DMS53 treated with DMSO at 0.1 percent for 48 hours (cell line): ENCODE results near the gene WDPCP.
"Not testable (repeated sequence)": the region's sequence is repeated elsewhere in the genome, so short reads cannot be mapped to it uniquely, and the experiment has no call there.

Source experiments
- DNase-seq: peaks from one replicate; lab custom pipeline; 2025; ENCODE audit not compliant: unreplicated experiment; lab: John Stamatoyannopoulos, UW

Gene WDPCP

DNA sequence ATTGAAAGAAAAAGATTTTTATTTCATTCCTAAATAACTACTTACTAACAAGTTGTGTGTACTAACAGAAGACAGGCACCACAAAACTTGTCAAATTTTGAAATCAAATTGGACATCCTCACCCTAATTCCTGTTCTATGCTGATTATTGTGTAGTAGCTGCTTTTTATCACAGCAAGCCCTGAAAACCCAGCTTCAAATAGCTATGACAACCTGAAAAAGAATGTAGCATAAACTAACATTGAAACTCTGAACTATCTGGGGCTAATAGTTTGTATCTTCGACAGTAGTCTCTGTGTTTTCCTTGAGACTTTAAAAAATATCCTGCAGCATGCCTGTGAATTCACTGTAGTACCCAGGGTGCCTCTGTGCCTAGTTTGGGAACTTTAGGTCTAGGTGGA is 122.6 kb downstream of the WDPCP start:
- DNase-seq, result no peak

DNA sequence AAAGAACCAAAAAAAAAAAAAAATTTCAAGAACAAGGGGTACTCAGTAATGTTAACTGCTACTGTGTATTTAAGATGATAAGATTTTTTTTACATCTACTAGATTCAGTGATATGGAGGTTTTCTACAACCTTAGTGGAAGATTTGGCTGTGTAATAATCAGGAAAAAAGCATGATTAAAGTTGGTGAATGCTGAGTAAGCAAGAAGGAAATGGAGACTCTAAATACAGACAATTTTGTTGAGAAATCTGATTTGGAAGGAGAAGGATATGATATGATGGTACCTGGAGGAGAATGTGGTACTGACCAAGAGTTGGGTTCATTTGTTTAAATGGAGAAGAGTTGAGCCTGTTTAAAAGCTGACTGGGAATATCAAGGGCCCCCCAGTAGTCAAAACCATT is 125.1 kb downstream of the WDPCP start:
- no peak for DNase-seq

GRCh38 chr2:63446658-63447057 is 141.6 kb downstream of the WDPCP start:
- DNase-seq, result no peak

DNA sequence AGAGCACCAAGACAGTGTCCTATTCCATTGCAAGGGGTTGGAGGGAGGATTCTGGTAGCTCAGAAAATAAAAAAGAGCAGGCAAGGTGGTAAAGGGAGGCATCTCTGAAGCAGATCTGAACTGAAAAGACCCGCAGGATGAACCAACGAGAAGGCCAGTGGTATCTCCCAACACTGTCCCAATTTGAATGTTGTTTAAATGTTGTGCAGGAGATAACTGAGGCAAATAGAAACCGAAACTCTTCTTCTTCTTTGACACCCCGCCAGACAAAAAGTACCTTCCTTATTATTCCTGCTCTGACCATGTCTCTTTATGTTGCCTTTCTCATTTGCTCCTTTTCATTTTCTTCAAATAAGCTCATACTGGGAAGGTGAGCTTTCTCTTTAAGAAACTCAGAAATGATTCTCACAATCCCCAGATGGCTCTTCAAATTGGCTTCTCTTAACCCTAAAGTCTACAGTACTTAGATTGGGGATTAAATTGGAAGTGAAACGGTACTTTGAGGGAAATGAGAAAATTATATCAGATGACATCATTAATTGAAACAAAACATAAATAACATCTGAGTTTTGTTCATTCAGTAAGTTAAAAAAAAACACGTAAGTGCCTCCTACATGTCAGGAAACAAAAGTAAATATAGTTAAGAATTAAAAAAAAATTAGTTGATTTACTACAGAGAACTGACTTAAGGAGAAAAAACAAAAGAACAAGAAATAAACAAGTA is 143.6 kb downstream of the WDPCP start:
- DNase-seq, result no peak

DNA sequence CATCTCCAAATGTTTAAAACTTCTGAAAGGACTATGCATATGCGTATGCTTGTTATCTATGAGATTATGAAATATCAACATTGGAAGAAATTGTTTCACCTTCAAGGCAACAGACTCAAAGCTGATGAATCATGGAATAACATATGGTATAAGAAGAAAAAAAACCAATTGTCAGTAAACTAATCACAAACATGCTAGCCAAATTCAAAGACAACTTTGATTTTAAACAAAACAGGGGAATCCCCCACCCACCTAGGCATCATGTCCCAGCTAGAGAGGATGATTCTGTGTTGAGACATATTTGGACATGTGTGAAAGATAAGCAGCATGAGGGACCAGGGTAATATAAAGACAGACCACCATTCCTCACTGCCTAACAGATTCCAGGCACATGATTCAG is 147.7 kb downstream of the WDPCP start:
- no peak for DNase-seq

DNA sequence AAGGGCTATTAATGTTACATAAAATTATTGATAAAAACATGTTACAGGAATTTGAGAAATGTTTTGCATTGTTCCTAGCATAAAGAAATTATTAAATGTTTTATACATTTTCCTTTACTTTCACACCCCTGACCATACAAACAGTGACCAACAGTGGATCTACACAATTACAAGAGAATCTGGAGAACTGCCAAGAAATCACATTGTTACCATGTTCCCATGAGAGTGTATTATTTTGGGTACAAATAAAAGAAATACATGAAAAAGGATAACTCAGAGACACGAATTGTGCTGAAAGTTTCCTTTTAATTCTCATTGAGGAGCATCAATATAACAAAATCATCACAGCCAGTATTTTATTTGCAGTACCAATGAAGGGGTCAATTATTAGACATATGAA is 150.1 kb downstream of the WDPCP start:
- DNase-seq, result no peak

- DNase-seq, result no peak
These were observed 151.8 kb downstream of the WDPCP start for GRCh38 chr2:63436488-63436887.

DNA sequence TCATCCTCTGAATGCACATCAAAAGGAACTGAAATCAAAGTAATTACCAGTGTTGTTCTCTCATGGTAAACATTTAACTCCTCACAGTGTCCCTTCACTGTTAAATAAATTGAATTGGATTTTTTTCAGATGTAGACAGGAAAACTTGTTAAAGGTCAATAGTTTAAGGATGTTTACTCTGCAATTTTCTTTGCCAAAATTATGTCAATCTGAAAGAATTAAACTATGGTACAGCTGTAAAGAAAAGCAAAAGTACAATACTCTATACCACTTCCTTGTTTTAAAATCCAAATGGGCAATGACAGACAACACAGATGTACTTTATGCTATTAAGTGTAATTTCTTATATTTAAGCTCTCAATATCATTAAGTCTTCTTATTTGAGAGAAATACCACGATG is 153.2 kb downstream of the WDPCP start:
- DNase-seq, result no peak

DNA sequence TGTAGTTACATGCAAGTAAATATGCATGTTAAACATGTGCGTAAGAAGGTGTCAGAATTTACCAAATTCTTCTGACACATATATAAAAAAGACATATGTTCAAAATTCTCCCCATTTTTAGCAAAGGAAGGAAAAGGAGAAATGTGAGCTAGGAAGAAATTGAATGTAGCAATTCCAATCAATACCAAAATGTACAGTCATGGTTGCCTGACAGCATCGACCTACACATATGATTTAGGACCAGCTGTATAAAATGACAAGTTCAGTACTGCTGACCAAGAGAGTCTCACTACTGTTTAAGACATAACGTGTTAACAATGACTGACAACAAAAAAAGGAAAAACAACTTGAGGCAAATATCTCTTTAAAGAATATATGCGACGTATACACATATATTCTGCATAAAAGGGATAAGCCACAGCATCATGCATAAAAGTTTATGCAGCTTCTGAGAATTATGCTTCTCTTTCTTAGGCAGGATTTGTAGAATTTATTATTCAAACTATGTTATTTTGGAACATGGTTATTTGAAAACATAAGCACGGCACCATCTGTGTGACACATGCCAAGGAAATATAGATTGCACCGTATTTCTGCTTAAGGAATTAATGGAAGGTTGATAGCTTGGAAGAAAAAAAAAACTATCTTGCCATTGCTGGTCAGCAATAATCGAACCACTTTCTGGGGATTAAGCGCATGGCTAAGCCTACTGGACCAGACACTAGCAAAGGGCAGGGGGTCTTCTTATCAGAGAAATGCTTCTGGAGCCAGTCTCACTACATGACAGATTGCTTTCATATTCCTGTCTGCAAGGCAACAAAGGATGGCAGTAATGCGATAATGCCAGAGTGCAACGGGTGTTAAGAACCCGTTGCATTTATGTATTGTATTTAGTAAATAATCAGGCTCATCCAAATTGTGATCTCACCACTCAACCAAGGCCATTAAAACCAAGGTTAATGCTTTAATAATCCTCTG is 154.0 kb downstream of the WDPCP start:
- no peak for DNase-seq

DNA sequence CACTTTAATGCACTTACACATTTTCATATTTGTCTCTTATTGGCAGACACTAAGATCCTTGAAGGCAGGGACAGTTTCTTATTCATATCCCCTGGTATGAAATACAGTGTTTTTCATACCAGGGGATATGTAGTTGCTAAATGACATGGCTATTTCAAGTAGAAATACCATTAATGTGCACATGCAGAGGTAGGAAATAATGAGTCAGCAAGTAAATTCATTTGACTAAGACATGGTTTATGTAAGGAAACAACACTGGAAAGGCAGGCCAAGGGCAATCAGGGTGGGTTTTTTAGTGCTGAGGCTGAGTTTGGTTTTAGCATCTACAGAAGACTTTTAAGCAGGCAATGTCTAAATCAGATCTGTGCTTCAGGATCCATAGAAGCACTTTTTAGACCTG is 155.9 kb downstream of the WDPCP start:
- DNase-seq, result no peak

DNA sequence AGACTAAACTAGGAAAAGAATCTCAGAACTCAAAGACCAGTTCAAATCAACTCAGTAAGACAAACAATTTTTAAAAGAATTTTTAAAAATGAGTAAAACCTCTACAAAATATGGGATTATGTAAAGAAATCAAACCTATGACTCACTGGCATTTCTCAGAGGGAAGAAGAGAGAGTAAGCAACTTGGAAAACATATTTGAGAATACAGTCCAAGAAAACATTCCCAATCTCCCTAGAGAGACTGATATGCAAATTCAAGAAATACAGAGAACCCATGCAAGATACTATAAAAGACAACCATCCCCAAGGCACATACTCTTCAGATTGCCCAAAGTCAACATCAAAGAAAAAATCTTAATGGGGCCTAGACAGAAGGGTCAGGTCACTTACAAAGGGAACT is 162.7 kb downstream of the WDPCP start:
- DNase-seq, result no peak

- no peak for DNase-seq
These were observed 163.2 kb downstream of the WDPCP start for GRCh38 chr2:63425079-63425416.

- DNase-seq, result peak; percentile 16
These were observed 163.8 kb downstream of the WDPCP start for GRCh38 chr2:63424329-63425078.

DNA sequence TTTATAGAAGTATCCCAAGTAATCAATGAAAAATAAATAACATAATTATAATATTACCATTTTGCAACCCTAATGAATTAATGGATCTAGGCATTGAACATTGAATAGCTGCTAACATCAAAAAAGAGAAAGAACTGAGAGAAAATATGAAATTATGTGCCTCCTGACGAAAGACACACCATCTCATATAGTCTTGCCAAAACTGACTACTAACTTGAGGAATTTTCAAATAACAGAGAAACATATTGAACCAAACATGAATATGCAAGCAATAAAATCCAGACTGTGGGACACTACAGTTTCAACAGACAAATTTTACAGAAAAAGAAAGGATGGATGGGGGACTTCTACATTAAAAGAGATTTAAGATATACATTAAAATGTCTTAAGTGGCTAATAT is 165.7 kb downstream of the WDPCP start:
- DNase-seq, result no peak

- no peak for DNase-seq
These were observed 179.7 kb downstream of the WDPCP start for GRCh38 chr2:63408530-63408929.

GRCh38 chr2:63406641-63407040 is 181.6 kb downstream of the WDPCP start:
- no peak for DNase-seq

DNA sequence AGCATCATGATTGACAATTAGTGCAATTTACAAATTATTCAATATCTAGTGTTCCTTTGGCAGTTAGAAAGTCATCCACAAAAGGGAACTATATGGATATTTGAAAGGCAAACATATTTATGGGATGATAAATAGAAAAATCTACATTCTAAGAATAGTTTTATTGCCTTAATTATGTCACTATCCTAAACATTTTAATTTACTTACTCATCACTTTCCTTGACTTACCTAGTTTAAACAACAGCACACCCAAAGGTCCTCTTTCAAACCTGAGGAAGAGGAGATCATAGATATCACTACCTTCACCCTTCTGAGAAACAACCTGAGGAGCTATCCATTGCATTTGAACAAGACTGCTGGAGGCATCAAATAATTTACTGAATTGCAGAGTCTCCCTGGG is 184.5 kb downstream of the WDPCP start:
- DNase-seq, result no peak

DNA sequence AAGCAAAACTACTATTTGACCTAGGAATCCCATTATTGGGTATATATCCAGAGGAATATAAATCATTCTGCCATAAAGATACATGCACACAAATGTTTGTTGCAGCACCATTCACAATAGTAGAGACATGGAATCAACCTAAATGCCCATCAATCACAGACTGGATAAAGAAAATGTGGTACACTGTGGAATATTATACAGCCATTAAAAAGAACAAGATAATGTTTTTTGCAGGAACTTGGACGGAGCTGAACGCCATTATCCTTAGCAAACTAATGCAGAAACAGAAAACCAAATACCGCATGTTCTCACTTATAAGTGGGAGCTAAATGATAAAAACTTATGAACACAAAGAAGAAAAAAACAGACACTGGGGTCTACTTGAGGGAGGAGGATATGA is 185.4 kb downstream of the WDPCP start:
- DNase-seq, result not testable (repeated sequence)

DNA sequence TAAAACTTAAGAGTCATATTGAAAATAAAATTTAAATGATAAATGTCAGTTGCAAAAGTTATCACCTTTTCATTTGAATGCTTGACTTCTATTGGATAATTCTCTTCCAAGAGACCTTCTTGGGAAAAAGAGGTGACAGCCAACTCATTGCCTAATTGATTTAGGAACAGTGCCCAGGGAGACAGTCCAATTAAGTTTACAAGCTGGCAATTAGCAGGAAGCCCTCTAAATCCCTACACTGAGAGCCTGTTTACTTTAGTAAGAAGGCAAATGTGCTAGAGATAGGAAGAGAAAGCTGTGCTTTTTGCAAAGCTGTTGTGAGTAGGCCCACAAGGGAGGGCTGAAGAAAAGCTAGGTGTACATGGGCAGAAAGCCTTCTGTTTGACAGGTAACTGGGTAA is 189.1 kb downstream of the WDPCP start:
- DNase-seq, result no peak

DNA sequence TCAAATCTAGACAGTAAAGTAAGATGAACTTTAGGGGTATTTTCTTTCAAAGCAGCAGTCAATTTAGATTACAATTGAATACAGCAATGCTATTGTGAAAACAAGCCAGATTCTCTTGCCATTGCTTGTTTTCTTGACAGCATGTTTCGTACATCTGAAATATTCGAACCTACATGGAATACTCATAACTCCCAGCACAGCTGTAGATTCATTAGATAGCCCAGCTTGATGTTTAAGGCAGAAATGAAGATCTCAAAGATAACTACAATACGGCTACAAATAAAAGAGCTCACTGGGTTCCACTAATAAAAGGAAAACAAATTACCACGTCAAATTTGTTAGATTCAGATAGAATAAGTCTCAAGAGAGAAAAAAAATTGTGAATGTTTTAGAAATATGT is 208.8 kb downstream of the WDPCP start:
- DNase-seq, result no peak

- DNase-seq, result no peak
These were observed 209.7 kb downstream of the WDPCP start for GRCh38 chr2:63378589-63378988.

- no peak for DNase-seq
These were observed 213.9 kb downstream of the WDPCP start for GRCh38 chr2:63374341-63374740.
